WI38 (cell line): Measurements from ENCODE around the gene METTL16.

Experiments
- H3K4me3 ChIP-seq: 2 replicates; pipeline ENCODE4 v1.5.1; 2011; ENCODE audit warnings: low read depth, mild to moderate bottlenecking, control low read depth, low read length
- TF ChIP-seq, protein P1 (sequence below): IDR thresholded peaks from 2 replicates; pipeline ENCODE4 v1.5.1; 2012; ENCODE audit warnings: low read depth, mild to moderate bottlenecking, control low read depth, low read length

The METTL16 gene

GRCh38 chr17:2414446-2415064, 97.1 kb downstream of the METTL16 start:
- TF ChIP-seq, protein P1, sequence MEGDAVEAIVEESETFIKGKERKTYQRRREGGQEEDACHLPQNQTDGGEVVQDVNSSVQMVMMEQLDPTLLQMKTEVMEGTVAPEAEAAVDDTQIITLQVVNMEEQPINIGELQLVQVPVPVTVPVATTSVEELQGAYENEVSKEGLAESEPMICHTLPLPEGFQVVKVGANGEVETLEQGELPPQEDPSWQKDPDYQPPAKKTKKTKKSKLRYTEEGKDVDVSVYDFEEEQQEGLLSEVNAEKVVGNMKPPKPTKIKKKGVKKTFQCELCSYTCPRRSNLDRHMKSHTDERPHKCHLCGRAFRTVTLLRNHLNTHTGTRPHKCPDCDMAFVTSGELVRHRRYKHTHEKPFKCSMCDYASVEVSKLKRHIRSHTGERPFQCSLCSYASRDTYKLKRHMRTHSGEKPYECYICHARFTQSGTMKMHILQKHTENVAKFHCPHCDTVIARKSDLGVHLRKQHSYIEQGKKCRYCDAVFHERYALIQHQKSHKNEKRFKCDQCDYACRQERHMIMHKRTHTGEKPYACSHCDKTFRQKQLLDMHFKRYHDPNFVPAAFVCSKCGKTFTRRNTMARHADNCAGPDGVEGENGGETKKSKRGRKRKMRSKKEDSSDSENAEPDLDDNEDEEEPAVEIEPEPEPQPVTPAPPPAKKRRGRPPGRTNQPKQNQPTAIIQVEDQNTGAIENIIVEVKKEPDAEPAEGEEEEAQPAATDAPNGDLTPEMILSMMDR, result no peak

DNA sequence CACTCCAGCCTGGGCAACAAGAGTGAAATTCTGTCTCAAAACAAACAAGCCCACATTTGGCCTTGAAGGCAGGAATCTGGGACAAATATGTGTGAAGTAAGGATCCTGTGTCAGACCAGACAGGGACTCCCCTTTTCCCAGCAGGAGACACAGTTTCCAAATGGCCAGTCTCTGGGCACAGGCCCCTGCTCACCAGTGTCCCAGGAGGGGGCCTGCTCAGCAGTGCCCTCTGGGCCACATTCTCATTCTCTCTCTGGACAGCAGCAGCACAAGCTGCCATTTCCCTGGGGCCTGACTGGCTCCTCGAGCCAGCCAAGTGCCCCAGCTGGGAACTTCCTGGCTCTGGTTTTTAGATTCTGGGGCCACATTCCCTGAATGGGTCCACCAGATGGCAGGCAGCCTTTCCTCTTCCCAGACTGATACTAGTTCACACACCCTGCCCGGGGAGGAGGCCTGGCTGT, 99.1 kb downstream of the METTL16 start:
- no peak overlapping the region for H3K4me3 ChIP-seq
- TF ChIP-seq, protein P1, result 0 out of 2 replicates have a peak, but pooled peaks have one; percentile 6

More at GRCh38 chr17:2414446-2415064, 97.1 kb downstream of the METTL16 start:
- no peak overlapping the region for H3K4me3 ChIP-seq

DNA sequence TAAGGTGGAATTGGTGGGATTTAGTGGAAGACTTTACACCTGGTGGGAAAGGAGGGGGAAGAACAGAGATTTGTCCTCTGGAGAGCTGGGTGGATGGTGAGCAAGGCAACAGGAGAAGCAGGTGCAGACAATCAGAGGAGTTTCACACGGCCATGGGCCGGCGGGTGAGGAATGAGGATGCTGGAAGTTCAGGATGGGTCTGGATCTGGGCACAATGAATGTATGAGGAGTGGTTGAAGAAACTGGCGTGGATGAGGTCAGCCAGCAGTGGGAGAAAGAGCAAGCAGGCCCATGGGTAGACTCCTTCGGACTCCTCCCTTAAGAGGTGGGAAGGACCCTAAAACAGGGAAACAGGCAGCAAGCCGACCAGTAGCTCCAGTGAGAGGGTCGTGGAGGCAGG, 100.7 kb downstream of the METTL16 start:
- no peak overlapping the region for H3K4me3 ChIP-seq
- TF ChIP-seq, protein P1, result no peak

DNA sequence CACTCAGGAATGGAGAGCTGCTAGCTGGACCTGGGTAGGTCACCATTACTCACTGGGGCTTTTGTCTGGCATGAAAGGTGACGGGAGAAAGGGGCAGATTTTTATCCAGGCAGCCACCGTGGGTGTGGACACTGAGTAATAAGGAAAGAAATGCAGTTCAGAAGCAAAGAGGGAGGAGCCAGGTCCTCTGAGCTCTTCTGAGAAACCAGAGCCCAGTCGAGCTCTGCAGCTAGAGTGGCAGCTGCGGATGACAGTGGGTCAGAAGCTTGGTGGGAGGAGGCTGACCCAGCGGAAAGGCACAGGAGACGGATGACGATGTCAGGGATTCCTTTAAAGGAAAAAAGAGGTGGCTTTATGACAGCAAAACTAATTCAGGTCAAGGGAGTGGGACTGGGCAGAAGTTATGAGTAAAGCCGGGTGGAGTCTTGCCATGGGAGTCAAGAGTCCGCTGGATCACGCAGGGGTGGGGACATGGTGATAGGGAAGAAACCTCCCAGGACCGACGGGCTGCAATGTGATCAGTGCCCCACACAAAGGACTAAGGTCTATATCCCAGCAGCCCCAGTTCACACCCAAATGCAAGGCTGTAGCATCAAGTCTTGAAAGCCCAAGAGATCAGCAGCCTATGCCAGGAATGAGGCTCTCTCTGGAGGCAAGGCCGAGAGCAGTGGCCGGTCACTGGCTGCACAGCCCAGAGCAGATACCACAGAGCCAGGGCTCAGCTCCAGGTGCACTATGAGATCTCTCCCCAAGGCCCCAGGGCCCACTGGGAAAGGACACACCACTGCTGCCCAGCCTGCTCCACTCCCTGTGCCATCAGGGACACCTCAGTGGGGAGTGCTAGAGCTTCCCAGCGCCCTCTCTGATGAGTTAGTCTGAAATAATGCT, 104.5 kb downstream of the METTL16 start:
- H3K4me3 ChIP-seq, result no peak overlapping the region

GRCh38 chr17:2406271-2406902, 105.3 kb downstream of the METTL16 start:
- TF ChIP-seq, protein P1, result no peak
- no peak overlapping the region for H3K4me3 ChIP-seq

More for the DNA sequence above, 104.5 kb downstream of the METTL16 start:
- TF ChIP-seq, protein P1, result no peak

- H3K4me3 ChIP-seq, result no peak overlapping the region
These were observed 106.3 kb downstream of the METTL16 start for GRCh38 chr17:2405247-2405926.

More at GRCh38 chr17:2405247-2405926, 106.3 kb downstream of the METTL16 start:
- TF ChIP-seq, protein P1, result no peak
